HG02623 (cell line): ENCODE data around the gene OR2W3.

Experiments used
- ATAC-seq: cut with Tn5 transposase; IDR thresholded peaks from one replicate; pipeline ENCODE4 v1.9.1; 2021; ENCODE audit warnings: moderate library complexity; ENCODE audit not compliant: unreplicated experiment

The OR2W3 gene

DNA sequence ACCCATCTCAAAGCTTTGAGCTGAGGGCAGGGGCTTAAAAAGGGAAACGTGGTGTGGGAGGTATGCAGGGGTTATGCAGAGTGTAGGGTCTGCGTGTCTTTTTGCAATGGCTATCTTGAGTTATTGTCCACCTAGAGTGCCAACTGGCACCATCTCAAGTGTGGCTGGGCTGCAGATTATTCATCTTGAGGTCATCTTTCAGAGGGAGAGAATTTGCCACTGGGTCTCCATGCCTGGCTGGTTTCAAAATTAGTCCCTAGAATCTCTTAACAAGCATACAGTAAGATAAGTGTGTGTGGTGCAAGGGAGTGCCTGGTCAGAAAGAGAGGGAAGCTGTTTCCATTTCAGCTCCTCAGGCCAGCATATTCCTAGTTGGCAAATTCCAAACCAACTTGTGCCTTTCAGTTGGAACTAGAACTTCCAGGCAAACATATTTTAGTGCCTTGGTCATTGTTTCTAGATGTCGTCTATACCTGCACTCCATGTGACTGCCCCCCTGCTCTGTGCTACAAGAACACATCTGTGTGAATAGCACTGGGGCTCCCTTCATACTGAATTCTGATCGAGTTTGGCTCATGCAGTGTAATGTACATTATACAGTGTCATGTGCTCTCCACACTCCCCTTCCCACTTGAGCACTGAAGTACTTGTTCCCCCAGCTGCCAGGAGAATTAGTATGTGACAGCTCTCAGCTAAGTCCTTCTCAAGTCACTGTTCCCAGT is 19.7 kb downstream of the OR2W3 start:
- ATAC-seq, result no peak

DNA sequence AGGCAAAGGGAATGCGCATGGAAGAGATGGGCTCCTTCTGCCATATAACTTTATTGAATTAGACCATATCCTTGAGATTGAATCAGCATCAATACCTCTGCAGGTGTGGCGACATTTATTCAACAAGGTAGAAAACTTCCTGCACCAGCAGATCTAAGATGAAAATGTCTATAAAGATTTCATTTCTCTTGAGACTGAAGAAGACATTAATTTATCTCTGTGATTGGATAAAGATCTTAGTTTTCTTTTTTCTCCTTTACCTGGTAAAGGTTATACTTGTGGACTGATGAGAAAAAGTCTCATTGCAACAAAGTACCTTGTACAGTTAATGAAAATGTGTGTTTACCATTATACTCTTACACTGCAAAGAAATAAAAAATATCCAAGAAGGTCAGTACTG is 24.6 kb downstream of the OR2W3 start, which contains the start of gene OR2T8:
Gene OR2T8, plus strand, starts transcription at position 301 of the 400 bp plus-strand sequence. CDS start 766 bp downstream, outside the sequence.
- ATAC-seq, result no peak

DNA sequence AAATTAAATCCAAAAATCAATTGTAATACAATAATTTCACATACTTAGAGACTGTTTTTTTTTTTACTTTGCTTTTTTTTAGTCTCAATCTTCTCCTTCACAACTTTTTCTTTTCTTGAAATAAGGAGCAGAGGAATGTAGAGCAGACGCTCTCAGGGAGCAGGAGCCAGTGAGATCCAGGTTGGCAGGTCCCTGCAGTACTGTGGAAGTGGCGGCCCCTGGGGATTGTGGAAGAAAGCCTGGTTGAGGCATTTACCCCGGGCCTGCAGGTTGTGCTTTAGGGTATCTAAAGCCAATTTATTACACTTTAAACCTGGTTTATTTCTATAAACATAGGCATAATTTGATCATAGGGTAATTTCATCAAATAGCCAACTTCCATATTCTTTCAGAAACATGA is 28.6 kb downstream of the OR2W3 start:
- ATAC-seq, result no peak

DNA sequence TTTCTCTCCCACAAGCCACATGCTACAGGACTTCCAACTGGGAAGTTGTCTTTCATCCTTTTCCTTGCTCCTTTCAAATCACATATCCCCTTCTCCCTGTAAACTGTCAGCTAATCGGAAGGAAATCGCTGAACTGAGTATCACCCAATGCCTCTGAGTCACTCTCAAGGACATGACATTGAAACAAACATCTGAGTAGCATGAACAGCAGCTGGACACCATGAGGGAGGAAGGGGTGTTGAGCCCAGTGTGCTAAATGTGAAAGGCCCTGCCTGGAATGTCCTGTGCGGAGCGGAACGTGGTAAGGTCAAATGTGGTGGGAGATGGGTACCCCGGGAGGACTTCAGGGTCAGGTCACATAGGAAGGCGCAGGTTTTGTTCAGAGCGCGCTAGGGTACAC is 29.5 kb downstream of the OR2W3 start, which contains the start of gene OR2AJ1:
Gene OR2AJ1, plus strand, starts transcription at position 22 of the 400 bp plus-strand sequence. CDS start 8,880 bp downstream, outside the sequence.
- no peak for ATAC-seq

DNA sequence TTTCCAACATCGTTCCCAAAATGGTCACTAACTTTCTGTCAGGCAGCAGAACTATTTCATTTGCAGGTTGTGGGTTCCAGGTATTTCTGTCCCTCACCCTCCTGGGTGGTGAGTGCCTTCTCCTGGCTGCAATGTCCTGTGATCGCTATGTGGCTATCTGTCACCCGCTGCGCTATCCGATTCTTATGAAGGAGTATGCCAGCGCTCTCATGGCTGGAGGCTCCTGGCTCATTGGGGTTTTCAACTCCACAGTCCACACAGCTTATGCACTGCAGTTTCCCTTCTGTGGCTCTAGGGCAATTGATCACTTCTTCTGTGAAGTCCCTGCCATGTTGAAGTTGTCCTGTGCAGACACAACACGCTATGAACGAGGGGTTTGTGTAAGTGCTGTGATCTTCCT is 38.6 kb downstream of the OR2W3 start:
- no peak for ATAC-seq

DNA sequence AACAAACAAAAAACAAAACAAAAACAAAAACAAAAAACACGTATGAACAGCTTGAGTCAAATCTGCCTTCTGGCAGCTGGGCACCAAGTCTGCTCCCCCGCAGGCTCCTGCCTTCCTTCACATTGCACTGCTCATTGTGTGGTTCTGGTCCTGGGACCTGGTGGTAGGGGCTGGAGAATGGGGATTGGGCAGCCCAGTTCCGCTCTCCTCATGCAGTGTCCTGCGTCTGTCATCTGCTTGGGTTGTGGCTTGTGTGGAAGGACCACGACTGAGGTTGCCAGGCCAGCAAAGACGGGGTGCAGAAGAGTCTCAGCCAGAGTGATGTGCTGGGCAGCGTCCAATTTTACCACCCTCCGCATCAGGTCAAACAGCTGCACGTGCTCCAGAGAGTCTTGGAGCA is 40.4 kb downstream of the OR2W3 start:
- ATAC-seq, result no peak

DNA sequence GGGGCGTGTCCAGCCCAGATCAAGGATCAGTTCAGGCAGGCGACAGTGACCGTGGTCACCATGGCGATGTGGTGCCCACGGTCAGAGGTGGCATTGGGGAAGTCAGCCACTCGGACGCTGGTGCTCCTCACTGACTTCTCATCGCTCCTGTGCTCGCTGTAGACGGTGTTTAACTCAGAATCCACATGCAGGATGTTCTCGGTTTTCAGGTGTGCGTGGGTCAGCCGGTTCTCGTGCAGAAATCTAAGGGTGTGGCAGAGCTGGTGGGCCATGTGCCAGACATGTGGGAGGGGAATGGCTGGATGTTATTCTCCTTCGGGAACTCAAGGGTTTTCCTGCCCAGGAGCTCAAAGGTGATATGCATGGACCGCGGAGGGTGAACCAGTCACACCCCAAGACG is 41.0 kb downstream of the OR2W3 start:
- no peak for ATAC-seq

DNA sequence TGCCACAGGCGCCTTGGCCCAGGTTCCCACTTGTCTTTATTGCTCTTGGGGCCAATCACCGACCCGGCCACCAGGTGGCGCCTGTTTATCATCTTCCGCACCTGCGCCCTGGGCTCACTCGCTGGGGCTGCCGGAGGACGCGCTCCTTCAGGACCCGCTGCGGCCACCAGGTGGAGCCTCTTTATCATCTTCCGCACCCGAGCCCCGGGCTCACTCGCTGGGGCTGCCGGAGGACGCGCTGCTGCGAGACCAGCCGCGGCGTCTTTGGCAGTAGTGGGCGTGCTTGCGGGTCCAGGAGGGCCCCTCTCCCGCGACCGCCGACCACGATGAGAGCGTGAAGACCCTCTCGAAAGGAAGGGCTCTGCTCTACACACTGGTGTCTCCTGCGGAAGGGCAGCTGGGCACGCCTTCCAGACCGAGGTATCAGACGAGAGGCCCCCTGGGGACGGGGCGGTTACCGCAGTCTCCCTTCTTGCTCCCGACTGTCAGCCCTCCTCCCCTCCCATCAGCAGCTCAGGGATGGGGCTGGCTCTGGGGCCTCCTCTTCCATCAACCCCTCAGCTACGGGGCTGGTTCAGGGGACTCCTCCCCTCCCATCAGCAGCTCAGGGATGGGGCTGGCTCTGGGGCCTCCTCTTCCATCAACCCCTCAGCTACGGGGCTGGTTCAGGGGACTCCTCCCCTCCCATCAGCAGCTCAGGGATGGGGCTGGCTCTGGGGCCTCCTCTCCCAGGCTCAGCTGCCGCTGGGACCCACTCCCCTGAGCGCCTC is 41.8 kb downstream of the OR2W3 start:
- ATAC-seq, result peak; percentile 100

DNA sequence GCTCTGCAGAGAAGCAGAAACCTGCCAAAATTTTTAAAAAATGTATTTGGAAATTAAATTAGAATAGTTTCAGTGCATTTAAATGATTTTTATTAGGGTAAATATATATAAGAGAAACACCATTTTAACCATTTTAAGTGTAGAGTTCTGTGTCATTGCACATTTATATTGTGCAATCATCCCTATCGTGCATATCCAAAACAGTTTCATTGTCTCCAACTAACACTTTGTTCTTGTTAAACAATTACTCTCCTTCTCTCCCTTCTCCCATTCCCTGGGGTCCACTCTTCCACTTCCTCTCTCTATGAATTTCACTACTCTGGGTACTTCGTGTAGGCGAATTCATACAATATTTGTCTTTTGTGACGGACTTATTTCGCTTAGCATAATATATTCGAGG is 47.2 kb downstream of the OR2W3 start:
- no peak for ATAC-seq
